K562 (cell line): Measurements from ENCODE around the gene HLA-E. TPM values are rescaled to one million over a fixed set of nuclear protein-coding genes. Genes with fewer than 3 reads are reported as not detected.
A peak's percentile ranks its signal among the peaks of the same experiment; 100 is the strongest.

Source experiments
- C11orf30 ChIP-seq: fragments of 450-650 bp; IDR thresholded peaks from 2 replicates; pipeline ENCODE4 v1.6.1; 2016; ENCODE audit warnings: low read depth, mild to moderate bottlenecking
- EHMT2 ChIP-seq: fragments of 450-650 bp; IDR thresholded peaks from 2 replicates; pipeline ENCODE4 v1.6.1; 2018; ENCODE audit warnings: antibody characterized with exemption
- RBFOX2 ChIP-seq: fragments of 200-400 bp; formaldehyde crosslinking; IDR thresholded peaks from 2 replicates; pipeline ENCODE4 v1.6.1; 2017; ENCODE audit warnings: low read depth, mild to moderate bottlenecking, low read length, moderate library complexity
- SP1 ChIP-seq: sonication (generic); formaldehyde crosslinking; IDR thresholded peaks from 2 replicates; pipeline ENCODE4 v1.8.1; 2022; ENCODE audit warnings: mild to moderate bottlenecking, missing genetic modification reagents
- TAF9B ChIP-seq: fragments of 450-650 bp; IDR thresholded peaks from 2 replicates; pipeline ENCODE4 v1.6.1; 2018; ENCODE audit warnings: mild to moderate bottlenecking; ENCODE audit not compliant: partially characterized antibody
- TFAP4 ChIP-seq: sonication (generic); formaldehyde crosslinking; IDR thresholded peaks from 2 replicates; pipeline ENCODE4 v1.8.0; 2022; ENCODE audit warnings: missing genetic modification reagents, mild to moderate bottlenecking, moderate library complexity, borderline replicate concordance
- ZFP30 ChIP-seq: fragments of 250-450 bp; sonication (Bioruptor Pico); IDR thresholded peaks from 2 replicates; pipeline ENCODE4 v1.8.0; 2022; ENCODE audit warnings: moderate library complexity, mild to moderate bottlenecking, inconsistent platforms, borderline replicate concordance
- ZNF253 ChIP-seq: fragments of 250-450 bp; sonication (Bioruptor Pico); conservative IDR thresholded peaks from 2 replicates; pipeline ENCODE4 v1.6.1; 2021; ENCODE audit warnings: mild to moderate bottlenecking
- ZNF407 ChIP-seq: fragments of 450-650 bp; IDR thresholded peaks from 2 replicates; pipeline ENCODE4 v1.6.1; 2016; ENCODE audit warnings: low read depth
- polyA plus RNA-seq, 8 experiments: library from polyadenylated mRNA; depleted of rRNA in 4 of 8; stranded (reverse) in 5 of 8; unstranded in 3 of 8; fragments of >200 nt; fragmentation: Nextera tagmentation in 2 of 8; fragmentation: Illumina TruSeq in 1 of 8; extraction: Ambion mirVana in 2 of 8; extraction: Trizol in 1 of 8; gene quantifications; 2 replicates each; pipeline versions ENCODE4 v1.2.1 to v1.2.3, GENCODE V29; 2011 to 2014; ENCODE audit warnings: inconsistent platforms in 1 of 8, missing spikeins in 1 of 8
- total RNA-seq, 7 experiments: library from RNA; depleted of rRNA in 6 of 7; stranded (reverse); fragments of >200 nt in 6 of 7; fragmentation: Illumina TruSeq in 2 of 7; extraction: Trizol in 2 of 7; gene quantifications; 2 replicates each; pipeline versions ENCODE4 v1.2.1 to v1.2.3, GENCODE V29; 2011 to 2021; ENCODE audit warnings: low replicate concordance in 1 of 7
- TF ChIP-seq, protein P1 (sequence below), 3 experiments: fragments of 200-800 bp in 1 of 3; fragments of 250-450 bp in 1 of 3; fragments of 450-650 bp in 1 of 3; sonication (Bioruptor Pico) in 1 of 3; sonication (Bioruptor generic) in 1 of 3; formaldehyde crosslinking in 1 of 3; IDR thresholded peaks; 2 replicates each; pipeline versions ENCODE4 v1.6.1 to v1.8.0; 2016 to 2022; ENCODE audit warnings: mild to moderate bottlenecking in 2 of 3, missing genetic modification characterization in 2 of 3, missing compliant biosample characterization in 1 of 3, moderate library complexity in 1 of 3
- TF ChIP-seq, protein P2 (sequence below), 2 experiments: fragments of 250-450 bp in 1 of 2; fragments of 450-650 bp in 1 of 2; sonication (Bioruptor Pico) in 1 of 2; IDR thresholded peaks; 2 replicates each; pipeline versions ENCODE4 v1.6.1 to v1.8.0; 2016 to 2021; ENCODE audit warnings: mild to moderate bottlenecking in 2 of 2, moderate library complexity in 2 of 2, missing compliant biosample characterization in 1 of 2, missing genetic modification characterization in 1 of 2

Gene HLA-E
- total and polyA plus RNA-seq, 9 of the 15 experiments (the other 6 are each of a cell fraction or from before 2014, with no cell fraction given) = 3.2 to 39.9 (median 26.8) TPM

DNA sequence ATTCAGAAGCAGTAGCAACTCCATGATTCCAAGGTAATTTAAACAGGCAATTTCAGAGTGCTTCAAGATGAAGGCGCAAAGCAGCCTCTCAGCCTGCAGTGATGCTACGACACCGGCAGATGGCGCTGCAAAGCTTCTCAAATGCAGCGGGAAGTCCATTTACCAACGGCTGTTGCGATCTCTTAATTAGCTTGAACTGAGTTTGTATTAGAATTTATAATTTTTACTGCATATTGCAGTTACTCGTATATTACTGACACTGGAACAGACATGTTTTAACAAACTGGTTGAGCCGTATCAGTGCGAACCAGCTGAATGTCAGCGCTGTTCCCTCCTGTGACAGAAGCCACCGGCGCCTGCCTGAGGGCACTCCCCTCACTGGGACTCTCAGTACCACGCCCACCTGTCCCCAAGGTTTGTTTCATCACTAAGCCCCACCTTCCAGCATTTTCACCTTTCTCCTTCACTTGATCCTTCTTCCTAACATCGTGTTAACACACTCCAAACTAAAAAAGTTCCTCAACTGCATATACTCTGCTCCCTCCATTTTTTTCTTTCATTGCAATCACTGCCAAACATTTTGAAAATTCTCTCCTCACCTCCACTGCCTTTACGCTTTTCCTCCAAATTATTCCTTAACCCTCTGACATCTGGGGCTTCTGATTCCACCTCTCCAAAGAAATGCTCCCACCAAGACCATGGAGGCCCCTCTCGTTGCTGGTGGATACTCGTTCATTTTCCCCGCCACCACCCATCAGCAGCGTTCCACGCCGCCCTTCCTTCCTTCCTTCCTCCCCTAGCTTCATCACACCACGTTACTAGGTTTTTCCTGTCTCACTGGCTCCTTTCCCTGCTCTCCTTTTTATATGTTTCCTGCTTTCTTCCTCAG, 52.5 kb downstream of the HLA-E start (continued):
- TF ChIP-seq, protein P1, sequence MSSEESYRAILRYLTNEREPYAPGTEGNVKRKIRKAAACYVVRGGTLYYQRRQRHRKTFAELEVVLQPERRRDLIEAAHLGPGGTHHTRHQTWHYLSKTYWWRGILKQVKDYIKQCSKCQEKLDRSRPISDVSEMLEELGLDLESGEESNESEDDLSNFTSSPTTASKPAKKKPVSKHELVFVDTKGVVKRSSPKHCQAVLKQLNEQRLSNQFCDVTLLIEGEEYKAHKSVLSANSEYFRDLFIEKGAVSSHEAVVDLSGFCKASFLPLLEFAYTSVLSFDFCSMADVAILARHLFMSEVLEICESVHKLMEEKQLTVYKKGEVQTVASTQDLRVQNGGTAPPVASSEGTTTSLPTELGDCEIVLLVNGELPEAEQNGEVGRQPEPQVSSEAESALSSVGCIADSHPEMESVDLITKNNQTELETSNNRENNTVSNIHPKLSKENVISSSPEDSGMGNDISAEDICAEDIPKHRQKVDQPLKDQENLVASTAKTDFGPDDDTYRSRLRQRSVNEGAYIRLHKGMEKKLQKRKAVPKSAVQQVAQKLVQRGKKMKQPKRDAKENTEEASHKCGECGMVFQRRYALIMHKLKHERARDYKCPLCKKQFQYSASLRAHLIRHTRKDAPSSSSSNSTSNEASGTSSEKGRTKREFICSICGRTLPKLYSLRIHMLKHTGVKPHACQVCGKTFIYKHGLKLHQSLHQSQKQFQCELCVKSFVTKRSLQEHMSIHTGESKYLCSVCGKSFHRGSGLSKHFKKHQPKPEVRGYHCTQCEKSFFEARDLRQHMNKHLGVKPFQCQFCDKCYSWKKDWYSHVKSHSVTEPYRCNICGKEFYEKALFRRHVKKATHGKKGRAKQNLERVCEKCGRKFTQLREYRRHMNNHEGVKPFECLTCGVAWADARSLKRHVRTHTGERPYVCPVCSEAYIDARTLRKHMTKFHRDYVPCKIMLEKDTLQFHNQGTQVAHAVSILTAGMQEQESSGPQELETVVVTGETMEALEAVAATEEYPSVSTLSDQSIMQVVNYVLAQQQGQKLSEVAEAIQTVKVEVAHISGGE (CRISPR knock-in tag; IDR thresholded peaks at IDR 0.05) = 0 out of 6 replicates have a peak, but pooled peaks of 1 of the 3 experiments have one; percentile 7
- TF ChIP-seq, protein P2, sequence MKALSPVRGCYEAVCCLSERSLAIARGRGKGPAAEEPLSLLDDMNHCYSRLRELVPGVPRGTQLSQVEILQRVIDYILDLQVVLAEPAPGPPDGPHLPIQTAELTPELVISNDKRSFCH (CRISPR knock-in tag; IDR thresholded peaks at IDR 0.05) = no peak
- TF ChIP-seq, protein P2 (tag; IDR thresholded peaks at IDR 0.05) = no peak
- peak; percentile 86 for TF ChIP-seq TFAP4
- no peak for TF ChIP-seq RBFOX2
- no peak for TF ChIP-seq ZFP30 (CRISPR knock-in tag)
- TF ChIP-seq C11orf30 = no peak
- no peak for TF ChIP-seq EHMT2
- no peak for TF ChIP-seq ZNF407
- TF ChIP-seq SP1 = no peak
- no peak for TF ChIP-seq TAF9B
- TF ChIP-seq ZNF253 (CRISPR knock-in tag) = no peak
